HG03196 (cell line): ENCODE measurements around the gene TBXAS1.

ENCODE experiments used
- ATAC-seq: cut with Tn5 transposase; IDR thresholded peaks from one replicate; pipeline ENCODE4 v1.9.1; 2021; ENCODE audit not compliant: unreplicated experiment

The TBXAS1 gene

DNA sequence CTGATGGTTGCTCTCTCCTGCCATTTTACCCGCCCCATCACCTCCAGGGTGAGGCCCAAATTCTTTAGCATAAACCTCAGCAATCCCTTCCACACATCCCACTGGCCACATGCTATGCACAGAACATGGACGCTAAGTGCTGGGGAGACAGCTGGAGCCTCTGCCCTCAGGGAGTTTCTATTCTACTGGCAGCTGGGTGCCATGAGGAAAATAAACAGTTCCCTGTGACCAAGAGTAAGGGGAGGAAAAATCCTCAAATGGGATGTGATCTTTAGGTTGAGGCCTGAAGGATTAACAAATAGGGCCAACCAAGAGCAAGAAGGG lies 232.5 kb downstream of the TBXAS1 start:
- ATAC-seq, result no peak

DNA sequence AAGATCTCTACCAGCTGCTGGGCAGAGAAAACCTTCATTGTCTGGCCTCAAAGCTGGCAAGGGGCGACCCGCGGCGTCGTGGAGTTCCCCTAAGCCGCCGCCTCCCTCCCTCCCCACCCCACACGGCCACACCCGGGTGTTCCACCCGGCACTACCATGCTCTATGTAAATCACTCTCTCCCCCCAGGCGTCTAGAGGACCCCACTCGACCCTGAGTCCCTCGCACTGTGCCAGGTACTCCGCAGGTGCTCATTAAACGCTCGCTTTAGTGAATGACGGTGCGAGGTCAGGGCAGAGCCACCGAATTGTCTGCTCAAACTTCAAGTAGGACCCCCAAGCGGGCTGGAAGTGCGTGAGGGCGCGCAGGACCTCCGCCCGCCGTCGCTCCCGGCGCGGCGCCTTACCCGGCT lies 233.1 kb downstream of the TBXAS1 start:
- ATAC-seq, result peak; percentile 32

DNA sequence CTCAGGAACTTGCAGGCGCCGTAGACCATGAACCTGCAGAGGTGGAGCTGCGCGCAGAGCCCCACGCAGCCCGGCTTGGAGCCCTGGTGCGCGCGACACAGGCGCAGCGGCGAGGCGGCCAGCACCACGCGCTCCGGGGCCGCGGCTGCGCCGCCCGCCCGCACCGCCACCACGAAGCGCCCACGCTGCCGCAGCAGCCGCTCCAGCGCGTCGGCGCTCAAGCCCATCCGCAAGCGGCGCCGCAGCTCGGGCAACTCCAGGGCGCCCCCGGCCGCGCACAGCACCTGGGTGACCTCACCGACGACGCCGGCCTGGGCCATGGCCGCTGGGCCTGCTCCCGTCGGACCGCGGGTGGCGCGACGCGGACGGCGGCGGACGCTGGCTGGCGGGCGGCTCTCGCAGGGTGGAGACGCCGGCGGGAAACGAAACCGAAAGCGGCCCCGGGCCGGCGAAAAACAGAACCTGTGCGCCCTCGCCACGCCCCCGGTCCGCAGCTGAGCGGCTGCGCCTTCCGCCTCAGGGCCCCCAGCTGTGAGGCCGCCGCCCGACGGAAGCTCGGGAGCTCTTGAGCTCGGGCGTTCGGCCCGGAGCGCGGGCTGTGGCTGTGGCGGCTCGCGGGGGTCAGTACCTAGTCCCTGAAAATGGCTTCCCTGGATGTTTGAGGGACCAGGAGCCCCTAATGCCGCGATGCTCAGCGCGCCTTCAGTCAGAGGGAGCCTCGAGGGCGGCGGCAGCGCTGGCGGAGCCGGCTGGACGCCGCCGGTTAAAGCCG lies 233.7 kb downstream of the TBXAS1 start, which contains the start of gene PARP12:
Gene PARP12 (minus strand): TSS at position 424 of the 772 bp plus-strand sequence. CDS start 104 bp downstream, at position 320.
- peak; percentile 94 for ATAC-seq

DNA sequence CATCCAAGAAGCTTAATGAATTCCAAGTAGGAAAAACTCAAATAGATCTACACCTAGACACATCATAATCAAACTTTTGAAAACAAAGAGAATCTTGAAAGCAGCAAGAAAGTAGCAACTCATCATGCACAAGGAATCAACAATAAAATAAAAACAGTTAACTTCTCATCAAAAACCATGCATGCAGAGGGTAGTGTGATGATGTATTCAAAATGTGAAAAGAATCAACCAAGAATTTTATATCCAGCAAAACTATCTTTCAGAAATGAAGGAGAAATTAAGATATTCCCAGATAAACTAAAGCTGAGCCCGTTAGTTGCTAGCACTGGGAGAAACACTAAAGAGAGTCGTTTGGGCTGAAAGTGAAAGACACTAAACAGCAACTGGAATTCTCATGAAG lies 238.0 kb downstream of the TBXAS1 start:
- ATAC-seq, result no peak

DNA sequence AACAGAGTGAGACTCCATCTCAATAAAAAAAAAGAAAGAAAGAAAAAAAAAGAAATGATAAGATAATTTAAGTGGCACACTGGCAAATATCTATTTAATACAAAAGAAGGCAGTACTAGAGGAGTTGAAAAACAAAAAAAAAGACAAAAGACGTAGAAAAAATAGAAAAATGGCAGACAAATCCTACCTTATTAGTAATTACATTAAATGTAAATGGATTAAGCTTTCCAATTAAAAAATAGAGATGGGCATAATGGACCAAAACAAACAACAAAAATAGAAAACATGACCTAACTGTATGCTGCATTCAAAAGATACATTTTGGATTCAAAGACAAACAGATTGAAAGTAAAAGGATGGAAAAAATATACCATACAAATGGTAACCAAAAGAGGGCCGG lies 239.0 kb downstream of the TBXAS1 start:
- no peak for ATAC-seq

DNA sequence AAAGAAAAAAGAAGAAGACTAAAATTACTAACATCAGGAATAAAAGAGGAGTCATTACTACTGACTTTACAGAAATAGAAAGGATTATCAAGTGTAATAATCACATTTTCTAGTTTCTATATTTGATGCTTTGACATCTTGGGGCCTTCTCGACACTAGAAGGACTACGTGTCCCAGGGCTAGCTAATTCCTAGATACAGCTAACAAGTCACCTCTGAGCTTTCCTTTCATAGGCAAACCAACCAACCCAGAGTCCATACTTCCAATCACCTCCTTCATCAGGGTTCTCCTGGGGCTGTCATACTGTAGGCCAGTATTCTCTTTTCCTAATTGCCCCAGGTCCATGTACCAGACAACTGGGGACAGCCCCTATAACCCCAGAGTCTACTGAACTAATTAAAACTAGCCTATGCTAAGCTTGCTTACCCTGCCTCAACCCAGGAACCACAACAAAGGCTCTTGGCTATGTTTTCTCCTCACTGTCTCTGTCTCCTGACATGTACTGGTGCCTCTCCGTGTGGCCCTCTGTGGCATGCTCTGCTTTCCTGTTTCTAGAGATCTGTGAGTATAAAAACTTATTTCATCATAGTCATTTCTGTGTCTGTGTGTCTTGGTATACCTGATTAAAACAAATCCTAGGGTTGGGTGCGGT lies 240.4 kb downstream of the TBXAS1 start:
- ATAC-seq, result no peak
